Endothelial cell of umbilical vein (primary cell): Measurements from ENCODE around the gene CARMIL1. TPM values are rescaled to one million over a fixed set of nuclear protein-coding genes. Genes with fewer than 3 reads are reported as not detected.

Experiments used
- BruUV-seq: library from RNA; stranded (reverse); fragments of 400-500 nt; replicated peaks from 2 replicates; lab custom pipeline; 2021; lab: Mats Ljungman, UMichigan
- CTCF ChIA-PET: fragments of 300-600, 350-600 bp; sonication (Branson Sonifier 250); formaldehyde crosslinking; loops from one replicate; lab custom pipeline; 2021; ENCODE audit warnings: antibody characterized with exemption, inconsistent platforms; lab: Charles Lee
- POLR2A ChIA-PET: fragments of 300-600, 350-600 bp; sonication (Branson Sonifier 250); formaldehyde crosslinking; loops from one replicate; lab custom pipeline; 2021; ENCODE audit warnings: antibody characterized with exemption, inconsistent platforms; lab: Charles Lee
- DNase-seq: peaks from one replicate; pipeline ENCODE4 v3.0.0-alpha.2; 2011; ENCODE audit warnings: low read depth, low spot score
- FAIRE-seq: peaks from 2 replicates; lab custom pipeline; 2011; peaks lifted over from hg19 to GRCh38; lab: Jason Lieb, UNC
- H2AFZ ChIP-seq: 2 replicates; pipeline ENCODE4 v1.6.0; 2012; ENCODE audit warnings: low read depth, low read length, control low read depth, inconsistent platforms
- H3K27ac ChIP-seq: 2 replicates; pipeline ENCODE4 v1.5.1; 2011; ENCODE audit warnings: low read depth, mild to moderate bottlenecking, control low read depth, low read length, moderate library complexity; ENCODE audit not compliant: insufficient read depth
- H3K27me3 ChIP-seq, 2 experiments: 2 replicates each; pipeline versions ENCODE4 v1.6.0 to v1.6.1; 2011; ENCODE audit warnings: low read length in 2 of 2, mixed read lengths in 1 of 2; ENCODE audit not compliant: control insufficient read depth in 2 of 2, insufficient read depth in 2 of 2
- H3K36me3 ChIP-seq, 2 experiments: 2 replicates in 1 of 2; 3 replicates in 1 of 2; pipeline ENCODE4 v1.5.1; 2011; ENCODE audit warnings: low read length in 2 of 2, mild to moderate bottlenecking in 1 of 2, moderate library complexity in 1 of 2; ENCODE audit not compliant: control insufficient read depth in 2 of 2, insufficient read depth in 2 of 2; ENCODE audit errors: extremely low read depth in 1 of 2
- H3K4me1 ChIP-seq: 3 replicates; pipeline ENCODE4 v1.5.1; 2011; ENCODE audit warnings: mild to moderate bottlenecking, low read length; ENCODE audit not compliant: control insufficient read depth, insufficient read depth; ENCODE audit errors: extremely low read depth
- H3K4me2 ChIP-seq: 2 replicates; pipeline ENCODE4 v1.6.1; 2011; ENCODE audit warnings: low read length, control low read depth, mixed read lengths; ENCODE audit not compliant: insufficient read depth
- H3K4me3 ChIP-seq, 3 experiments: fragments of 200-600 bp in 1 of 3; sonication (generic), shearing (Covaris generic) in 1 of 3; replicated peaks in 1 of 3; 2 replicates each; pipeline ENCODE4 v1.5.1; 2011 to 2016; ENCODE audit warnings: control low read depth in 3 of 3, low read length in 3 of 3, mild to moderate bottlenecking in 2 of 3, inconsistent platforms in 1 of 3, low read depth in 1 of 3, moderate library complexity in 1 of 3; ENCODE audit not compliant: insufficient read depth in 1 of 3
- H3K79me2 ChIP-seq: 2 replicates; pipeline ENCODE4 v1.6.0; 2012; ENCODE audit warnings: low read length, inconsistent platforms; ENCODE audit not compliant: control insufficient read depth, insufficient read depth
- H3K9ac ChIP-seq: replicated peaks from 2 replicates; pipeline ENCODE3; 2011; ENCODE audit warnings: low read length, control low read depth; ENCODE audit not compliant: insufficient read depth; ENCODE audit errors: extremely low read depth
- H3K9me1 ChIP-seq: replicated peaks from 3 replicates; pipeline ENCODE4 v1.6.0; 2011; ENCODE audit warnings: mild to moderate bottlenecking, low read length; ENCODE audit not compliant: control insufficient read depth, insufficient read depth; ENCODE audit errors: extremely low read depth
- H3K9me3 ChIP-seq: replicated peaks from 2 replicates; pipeline ENCODE4 v1.5.1; 2012; ENCODE audit warnings: low read length, inconsistent platforms; ENCODE audit not compliant: control insufficient read depth, insufficient read depth
- H4K20me1 ChIP-seq: replicated peaks from 2 replicates; pipeline ENCODE3; 2011; ENCODE audit warnings: mild to moderate bottlenecking, low read length; ENCODE audit not compliant: control insufficient read depth, insufficient read depth; ENCODE audit errors: extremely low read depth
- EZH2 ChIP-seq: IDR thresholded peaks from 2 replicates; pipeline ENCODE4 v1.6.1; 2012; ENCODE audit warnings: borderline replicate concordance, low read depth, mild to moderate bottlenecking, moderate library complexity, low read length, inconsistent platforms; ENCODE audit not compliant: severe bottlenecking
- FOS ChIP-seq: IDR thresholded peaks from 2 replicates; pipeline ENCODE4 v1.6.1; 2011; ENCODE audit warnings: mild to moderate bottlenecking, low read length, moderate library complexity, borderline replicate concordance; ENCODE audit not compliant: insufficient read depth
- GATA2 ChIP-seq: IDR thresholded peaks from 2 replicates; pipeline ENCODE4 v1.7.0; 2011; ENCODE audit warnings: low read depth, mild to moderate bottlenecking, moderate library complexity, mixed read lengths, low read length; ENCODE audit not compliant: insufficient read length, insufficient read depth
- JUN ChIP-seq: IDR thresholded peaks from 2 replicates; pipeline ENCODE4 v1.6.1; 2011; ENCODE audit warnings: borderline replicate concordance, low read depth; ENCODE audit not compliant: insufficient read length, insufficient read depth
- MYC ChIP-seq: IDR thresholded peaks from one replicate; pipeline ENCODE4 v1.6.1; 2011; ENCODE audit warnings: mild to moderate bottlenecking, low read depth, low read length
- POLR2A ChIP-seq: IDR thresholded peaks from 2 replicates; pipeline ENCODE4 v1.6.1; 2012; ENCODE audit warnings: low read depth, mild to moderate bottlenecking, control low read depth, low read length
- POLR2AphosphoS5 ChIP-seq: IDR thresholded peaks from 2 replicates; pipeline ENCODE4 v1.6.1; 2012; ENCODE audit warnings: low read depth, mild to moderate bottlenecking, control low read depth, low read length, moderate library complexity; ENCODE audit not compliant: insufficient read depth
- dilution Hi-C: fragments of 300-500 bp; cut with MboI; formaldehyde crosslinking; loops from one replicate; pipeline ENCODE4 v1.15.0; 2019; ENCODE audit warnings: low sequenced_read_pairs; ENCODE audit not compliant: extremely low pct_ligation_motif_present
- intact Hi-C: fragments of 100-400 bp; cut with micrococcal nuclease; formaldehyde crosslinking; loops from one replicate; pipeline ENCODE4 v1.10.0; 2022
- polyA plus RNA-seq, 4 experiments: library from polyadenylated mRNA; depleted of rRNA in 3 of 4; stranded (reverse) in 3 of 4; unstranded in 1 of 4; fragments of >200 nt; gene quantifications; 2 replicates each; pipeline versions ENCODE4 v1.2.1 to v1.2.3, GENCODE V29; 2011 to 2012; ENCODE audit warnings: missing spikeins in 1 of 4
- total RNA-seq: library from RNA; stranded (reverse); gene quantifications from 2 replicates; pipeline ENCODE4 v1.2.3, GENCODE V29; 2021
- TF ChIP-seq, protein P1 (sequence below), 2 donors: IDR thresholded peaks; 1 replicate in 1 of 2; 2 replicates in 1 of 2; pipeline ENCODE4 v1.5.1; 2011; ENCODE audit warnings: low read length in 2 of 2, mild to moderate bottlenecking in 2 of 2, moderate library complexity in 2 of 2, control low read depth in 1 of 2, inconsistent platforms in 1 of 2, low read depth in 1 of 2; ENCODE audit not compliant: insufficient read depth in 1 of 2; ENCODE audit errors: extremely low read depth in 1 of 2
- TF ChIP-seq, protein P2 (sequence below): IDR thresholded peaks from 2 replicates; pipeline ENCODE4 v1.6.1; 2011; ENCODE audit not compliant: insufficient read depth, insufficient read length

CARMIL1 gene
- total and polyA plus RNA-seq, 2 donors (not counting 3 experiments of a cell fraction or from before 2014, with no cell fraction given) = 1.3 to 8.7 TPM

DNA sequence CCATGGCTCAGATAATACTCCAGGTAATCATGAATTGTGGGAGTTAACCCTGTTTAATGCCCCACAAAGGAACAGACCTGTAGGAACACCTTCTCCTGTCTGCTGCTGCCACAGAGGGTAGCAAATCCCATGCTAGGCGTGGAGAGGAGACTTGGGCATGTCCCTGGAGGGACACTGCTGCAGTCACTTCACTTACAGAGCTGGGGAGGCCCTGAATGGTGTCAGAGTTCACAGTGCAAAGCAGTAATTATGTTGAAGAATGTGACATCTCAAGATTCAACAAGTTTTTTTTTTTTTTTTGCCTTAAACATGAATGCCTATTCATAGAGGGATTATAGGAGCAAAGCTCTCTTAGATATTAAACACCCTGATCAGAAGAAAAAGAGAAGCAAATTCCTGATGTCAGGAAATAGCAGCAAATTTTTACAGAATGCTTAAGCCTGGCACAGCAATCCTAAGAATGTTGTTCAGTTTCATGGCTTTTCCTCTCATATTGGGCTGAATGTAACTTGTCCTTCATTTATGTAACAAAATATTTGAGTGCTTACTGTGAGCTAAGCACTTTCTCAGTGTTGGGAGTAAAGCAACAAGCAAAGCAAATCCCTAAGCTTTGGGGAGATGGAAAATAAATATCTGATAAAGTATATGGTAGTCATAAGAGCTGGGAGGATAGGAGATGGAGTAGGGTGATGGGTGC, 45.0 kb downstream of the CARMIL1 start:
- no peak overlapping the region for H3K4me3 ChIP-seq
- H3K9ac ChIP-seq = no peak overlapping the region
- no peak overlapping the region for H2AFZ ChIP-seq
- H3K27me3 ChIP-seq = peaks cover 0 to 3% of the 10 kb centered on the region in 2 experiments
- no peak overlapping the region for H3K27ac ChIP-seq
- no peaks in the 10 kb centered on the region for H3K4me1 ChIP-seq
- ChIA-PET CTCF (interaction anchor here (0.8 to 2.3 kb wide), 3 partner anchors 10 to 31 kb away, joined by 3 to 6 read pairs (median 3); no protein-coding TSS in a partner anchor), POLR2A (no interaction called here)
- FAIRE-seq (no peak), DNase-seq (no peak)
- no peaks in the 10 kb centered on the region for H4K20me1 ChIP-seq
- H3K79me2 ChIP-seq = no peaks in the 10 kb centered on the region
- no peak overlapping the region for H3K4me2 ChIP-seq
- intact Hi-C loops = no loop called here
- no peak for TF ChIP-seq POLR2AphosphoS5
- no peak for TF ChIP-seq JUN
- no peak for TF ChIP-seq POLR2A
- TF ChIP-seq EZH2 = no peak
- TF ChIP-seq GATA2 = no peak
- TF ChIP-seq, protein P1, sequence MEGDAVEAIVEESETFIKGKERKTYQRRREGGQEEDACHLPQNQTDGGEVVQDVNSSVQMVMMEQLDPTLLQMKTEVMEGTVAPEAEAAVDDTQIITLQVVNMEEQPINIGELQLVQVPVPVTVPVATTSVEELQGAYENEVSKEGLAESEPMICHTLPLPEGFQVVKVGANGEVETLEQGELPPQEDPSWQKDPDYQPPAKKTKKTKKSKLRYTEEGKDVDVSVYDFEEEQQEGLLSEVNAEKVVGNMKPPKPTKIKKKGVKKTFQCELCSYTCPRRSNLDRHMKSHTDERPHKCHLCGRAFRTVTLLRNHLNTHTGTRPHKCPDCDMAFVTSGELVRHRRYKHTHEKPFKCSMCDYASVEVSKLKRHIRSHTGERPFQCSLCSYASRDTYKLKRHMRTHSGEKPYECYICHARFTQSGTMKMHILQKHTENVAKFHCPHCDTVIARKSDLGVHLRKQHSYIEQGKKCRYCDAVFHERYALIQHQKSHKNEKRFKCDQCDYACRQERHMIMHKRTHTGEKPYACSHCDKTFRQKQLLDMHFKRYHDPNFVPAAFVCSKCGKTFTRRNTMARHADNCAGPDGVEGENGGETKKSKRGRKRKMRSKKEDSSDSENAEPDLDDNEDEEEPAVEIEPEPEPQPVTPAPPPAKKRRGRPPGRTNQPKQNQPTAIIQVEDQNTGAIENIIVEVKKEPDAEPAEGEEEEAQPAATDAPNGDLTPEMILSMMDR (IDR thresholded peaks at IDR 0.05; ENCODE audit: extremely low read depth in 1 of 2, insufficient read depth in 1 of 2, low read depth in 1 of 2, low read length in 2 of 2) = no peak
- TF ChIP-seq, protein P2, sequence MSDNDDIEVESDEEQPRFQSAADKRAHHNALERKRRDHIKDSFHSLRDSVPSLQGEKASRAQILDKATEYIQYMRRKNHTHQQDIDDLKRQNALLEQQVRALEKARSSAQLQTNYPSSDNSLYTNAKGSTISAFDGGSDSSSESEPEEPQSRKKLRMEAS = no peak
- TF ChIP-seq FOS = no peak
- TF ChIP-seq MYC = no peak
- no peaks in the 10 kb centered on the region for H3K36me3 ChIP-seq
- dilution Hi-C loops = no loop called here
- BruUV-seq = no TSS peak
- no peaks in the 10 kb centered on the region for H3K9me1 ChIP-seq
- no peaks in the 10 kb centered on the region for H3K9me3 ChIP-seq
